Neural progenitor cell (in vitro differentiated cells): Measurements from ENCODE around the gene NXPE1.

Source experiments
- EZH2 ChIP-seq: fragments of 200-600 bp; sonication (generic); IDR thresholded peaks from 2 replicates; pipeline ENCODE4 v1.6.1; 2017; ENCODE audit warnings: antibody characterized with exemption, mild to moderate bottlenecking, moderate library complexity
- EZH2phosphoT487 ChIP-seq: fragments of 200-600 bp; sonication (generic); IDR thresholded peaks from 2 replicates; pipeline ENCODE4 v1.6.1; 2017; ENCODE audit warnings: antibody characterized with exemption
- TF ChIP-seq, protein P1 (sequence below): fragments of 200-600 bp; sonication (generic); IDR thresholded peaks from 2 replicates; pipeline ENCODE4 v1.5.1; 2017; ENCODE audit warnings: antibody characterized with exemption, mild to moderate bottlenecking

DNA sequence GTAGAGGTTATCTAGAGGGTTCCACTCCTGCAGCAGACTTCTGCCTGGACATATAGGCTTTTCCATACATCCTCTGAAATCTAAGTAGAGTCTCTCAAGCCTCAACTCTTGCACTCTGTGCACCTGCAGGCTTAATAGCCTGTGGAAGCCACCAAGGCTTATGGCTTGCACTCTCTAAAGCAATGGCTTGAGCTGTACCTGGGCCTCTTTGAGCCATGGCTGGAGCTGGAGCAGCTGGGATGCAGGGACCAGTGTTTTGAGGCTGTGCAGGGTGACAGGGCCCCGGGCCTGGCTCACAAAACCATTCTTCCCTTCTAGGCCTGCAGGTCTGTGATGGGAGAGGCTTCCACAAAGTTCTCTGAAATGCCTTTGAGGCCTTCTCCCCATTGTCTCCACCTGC lies 38.8 kb upstream of the NXPE1 start:
- TF ChIP-seq, protein P1, sequence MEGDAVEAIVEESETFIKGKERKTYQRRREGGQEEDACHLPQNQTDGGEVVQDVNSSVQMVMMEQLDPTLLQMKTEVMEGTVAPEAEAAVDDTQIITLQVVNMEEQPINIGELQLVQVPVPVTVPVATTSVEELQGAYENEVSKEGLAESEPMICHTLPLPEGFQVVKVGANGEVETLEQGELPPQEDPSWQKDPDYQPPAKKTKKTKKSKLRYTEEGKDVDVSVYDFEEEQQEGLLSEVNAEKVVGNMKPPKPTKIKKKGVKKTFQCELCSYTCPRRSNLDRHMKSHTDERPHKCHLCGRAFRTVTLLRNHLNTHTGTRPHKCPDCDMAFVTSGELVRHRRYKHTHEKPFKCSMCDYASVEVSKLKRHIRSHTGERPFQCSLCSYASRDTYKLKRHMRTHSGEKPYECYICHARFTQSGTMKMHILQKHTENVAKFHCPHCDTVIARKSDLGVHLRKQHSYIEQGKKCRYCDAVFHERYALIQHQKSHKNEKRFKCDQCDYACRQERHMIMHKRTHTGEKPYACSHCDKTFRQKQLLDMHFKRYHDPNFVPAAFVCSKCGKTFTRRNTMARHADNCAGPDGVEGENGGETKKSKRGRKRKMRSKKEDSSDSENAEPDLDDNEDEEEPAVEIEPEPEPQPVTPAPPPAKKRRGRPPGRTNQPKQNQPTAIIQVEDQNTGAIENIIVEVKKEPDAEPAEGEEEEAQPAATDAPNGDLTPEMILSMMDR, result no peak
- TF ChIP-seq EZH2phosphoT487 (no peak), EZH2 (no peak)
